Osteoblast (primary cell): ENCODE data around the gene ARMH3. TPM values are rescaled to one million over a fixed set of nuclear protein-coding genes. Genes with fewer than 3 reads are reported as not detected.

Experiments
- DNase-seq: peaks from one replicate; pipeline ENCODE4 v3.0.0; 2011; ENCODE audit warnings: low spot score, mixed read lengths; ENCODE audit not compliant: insufficient read length; ENCODE audit errors: missing footprints
- H2AFZ ChIP-seq: 2 replicates; pipeline ENCODE4 v1.6.0; 2011; ENCODE audit warnings: mild to moderate bottlenecking, low read length
- H3K27ac ChIP-seq: 2 replicates; pipeline ENCODE4 v1.5.1; 2011; ENCODE audit warnings: mild to moderate bottlenecking, low read depth, low read length, moderate library complexity
- H3K27me3 ChIP-seq: 2 replicates; pipeline ENCODE4 v1.6.0; 2012; ENCODE audit warnings: mild to moderate bottlenecking, control low read depth, inconsistent platforms, low read length, moderate library complexity; ENCODE audit not compliant: insufficient read depth
- H3K36me3 ChIP-seq: 2 replicates; pipeline ENCODE4 v1.5.1; 2011; ENCODE audit warnings: mild to moderate bottlenecking, low read length, control low read depth, moderate library complexity; ENCODE audit not compliant: insufficient read depth
- H3K4me1 ChIP-seq: 2 replicates; pipeline ENCODE4 v1.5.1; 2011; ENCODE audit warnings: mild to moderate bottlenecking, low read length, control low read depth, moderate library complexity; ENCODE audit not compliant: insufficient read depth
- H3K4me2 ChIP-seq: 2 replicates; pipeline ENCODE4 v1.6.0; 2011; ENCODE audit warnings: mild to moderate bottlenecking, low read length; ENCODE audit not compliant: insufficient read depth
- H3K4me3 ChIP-seq: fragments of 200-600 bp; sonication (generic); 3 replicates; pipeline ENCODE4 v1.5.1; 2012; ENCODE audit warnings: mild to moderate bottlenecking, low read length, inconsistent platforms; ENCODE audit not compliant: insufficient read depth
- H3K79me2 ChIP-seq: 2 replicates; pipeline ENCODE4 v1.6.0; 2012; ENCODE audit warnings: mild to moderate bottlenecking, low read length, control low read depth, inconsistent platforms; ENCODE audit not compliant: insufficient read depth
- H3K9me3 ChIP-seq: 2 replicates; pipeline ENCODE4 v1.5.1; 2011; ENCODE audit warnings: low read depth, low read length, control low read depth
- H4K20me1 ChIP-seq: 2 replicates; pipeline ENCODE4 v1.6.0; 2012; ENCODE audit warnings: mild to moderate bottlenecking, low read length, control low read depth; ENCODE audit not compliant: insufficient read depth
- CTCF ChIP-seq: IDR thresholded peaks from 2 replicates; pipeline ENCODE4 v1.5.1; 2011; ENCODE audit warnings: mild to moderate bottlenecking, low read depth, low read length, moderate library complexity; ENCODE audit errors: extremely low read depth
- total RNA-seq: library from RNA; depleted of rRNA; stranded (reverse); fragments of >200 nt; gene quantifications from 2 replicates; pipeline ENCODE4 v1.2.3, GENCODE V29; 2012

Gene ARMH3
- total RNA-seq, 1 donor = 9.4 TPM

GRCh38 chr10:101834341-101834740 lies 221.6 kb downstream of the ARMH3 start:
- Histone ChIP-seq H2AFZ (no peak overlapping the region), H3K4me2 (no peak overlapping the region), H3K27me3 (no peaks in the 10 kb centered on the region), H3K27ac (no peak overlapping the region), H3K4me1 (peaks cover 16% of the 10 kb centered on the region), H3K36me3 (no peaks in the 10 kb centered on the region), H4K20me1 (peaks cover 18% of the 10 kb centered on the region), H3K4me3 (no peak overlapping the region), H3K79me2 (no peaks in the 10 kb centered on the region), H3K9me3 (no peaks in the 10 kb centered on the region)
- no peak for TF ChIP-seq CTCF
- peak; percentile 18 for DNase-seq

GRCh38 chr10:101833466-101833865 lies 222.5 kb downstream of the ARMH3 start:
- DNase-seq = no peak
- peaks cover 9% of the 10 kb centered on the region for H4K20me1 ChIP-seq
- no peaks in the 10 kb centered on the region for H3K79me2 ChIP-seq
- no peaks in the 10 kb centered on the region for H3K36me3 ChIP-seq
- H3K27me3 ChIP-seq = no peaks in the 10 kb centered on the region
- no peak overlapping the region for H3K4me3 ChIP-seq
- H3K4me1 ChIP-seq = peaks cover 16% of the 10 kb centered on the region
- no peaks in the 10 kb centered on the region for H3K9me3 ChIP-seq
- TF ChIP-seq CTCF = no peak
- H3K27ac ChIP-seq = no peak overlapping the region
- H3K4me2 ChIP-seq = no peak overlapping the region
- no peak overlapping the region for H2AFZ ChIP-seq

GRCh38 chr10:101832325-101832771 lies 223.6 kb downstream of the ARMH3 start:
- Histone ChIP-seq H2AFZ (no peak overlapping the region), H3K4me2 (no peak overlapping the region), H3K36me3 (no peaks in the 10 kb centered on the region), H3K9me3 (no peaks in the 10 kb centered on the region), H3K27me3 (no peaks in the 10 kb centered on the region), H3K79me2 (no peaks in the 10 kb centered on the region), H3K4me1 (peaks cover 16% of the 10 kb centered on the region), H3K27ac (no peak overlapping the region), H3K4me3 (no peak overlapping the region), H4K20me1 (peaks cover 7% of the 10 kb centered on the region)
- TF ChIP-seq CTCF = no peak
- no peak for DNase-seq

- TF ChIP-seq CTCF = no peak
- Histone ChIP-seq H4K20me1 (peaks cover 7% of the 10 kb centered on the region), H3K36me3 (no peaks in the 10 kb centered on the region), H3K4me2 (peak overlapping the region; percentile 95), H2AFZ (peak overlapping the region; percentile 89), H3K79me2 (no peaks in the 10 kb centered on the region), H3K4me3 (peak overlapping the region; percentile 79), H3K9me3 (no peaks in the 10 kb centered on the region), H3K27me3 (no peaks in the 10 kb centered on the region), H3K4me1 (peaks cover 16% of the 10 kb centered on the region), H3K27ac (peak overlapping the region; percentile 50)
- peak; percentile 37 for DNase-seq
These were observed 224.7 kb downstream of the ARMH3 start for GRCh38 chr10:101831169-101831811.
